Measurements from ENCODE around the gene MDM1. TPM values are rescaled to one million over a fixed set of nuclear protein-coding genes. Genes with fewer than 3 reads are reported as not detected.

MDM1 gene, protein sequence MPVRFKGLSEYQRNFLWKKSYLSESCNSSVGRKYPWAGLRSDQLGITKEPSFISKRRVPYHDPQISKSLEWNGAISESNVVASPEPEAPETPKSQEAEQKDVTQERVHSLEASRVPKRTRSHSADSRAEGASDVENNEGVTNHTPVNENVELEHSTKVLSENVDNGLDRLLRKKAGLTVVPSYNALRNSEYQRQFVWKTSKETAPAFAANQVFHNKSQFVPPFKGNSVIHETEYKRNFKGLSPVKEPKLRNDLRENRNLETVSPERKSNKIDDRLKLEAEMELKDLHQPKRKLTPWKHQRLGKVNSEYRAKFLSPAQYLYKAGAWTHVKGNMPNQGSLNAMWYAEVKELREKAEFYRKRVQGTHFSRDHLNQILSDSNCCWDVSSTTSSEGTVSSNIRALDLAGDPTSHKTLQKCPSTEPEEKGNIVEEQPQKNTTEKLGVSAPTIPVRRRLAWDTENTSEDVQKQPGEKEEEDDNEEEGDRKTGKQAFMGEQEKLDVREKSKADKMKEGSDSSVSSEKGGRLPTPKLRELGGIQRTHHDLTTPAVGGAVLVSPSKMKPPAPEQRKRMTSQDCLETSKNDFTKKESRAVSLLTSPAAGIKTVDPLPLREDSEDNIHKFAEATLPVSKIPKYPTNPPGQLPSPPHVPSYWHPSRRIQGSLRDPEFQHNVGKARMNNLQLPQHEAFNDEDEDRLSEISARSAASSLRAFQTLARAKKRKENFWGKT
- 19.5 and 19.6 TPM in 2 replicates for polyA plus RNA-seq (2014; cell fraction: cytosol; rRNA removed)
- 56.4 and 77.9 TPM in 2 replicates for polyA plus RNA-seq (2014; cell fraction: nucleus; rRNA removed)

DNA sequence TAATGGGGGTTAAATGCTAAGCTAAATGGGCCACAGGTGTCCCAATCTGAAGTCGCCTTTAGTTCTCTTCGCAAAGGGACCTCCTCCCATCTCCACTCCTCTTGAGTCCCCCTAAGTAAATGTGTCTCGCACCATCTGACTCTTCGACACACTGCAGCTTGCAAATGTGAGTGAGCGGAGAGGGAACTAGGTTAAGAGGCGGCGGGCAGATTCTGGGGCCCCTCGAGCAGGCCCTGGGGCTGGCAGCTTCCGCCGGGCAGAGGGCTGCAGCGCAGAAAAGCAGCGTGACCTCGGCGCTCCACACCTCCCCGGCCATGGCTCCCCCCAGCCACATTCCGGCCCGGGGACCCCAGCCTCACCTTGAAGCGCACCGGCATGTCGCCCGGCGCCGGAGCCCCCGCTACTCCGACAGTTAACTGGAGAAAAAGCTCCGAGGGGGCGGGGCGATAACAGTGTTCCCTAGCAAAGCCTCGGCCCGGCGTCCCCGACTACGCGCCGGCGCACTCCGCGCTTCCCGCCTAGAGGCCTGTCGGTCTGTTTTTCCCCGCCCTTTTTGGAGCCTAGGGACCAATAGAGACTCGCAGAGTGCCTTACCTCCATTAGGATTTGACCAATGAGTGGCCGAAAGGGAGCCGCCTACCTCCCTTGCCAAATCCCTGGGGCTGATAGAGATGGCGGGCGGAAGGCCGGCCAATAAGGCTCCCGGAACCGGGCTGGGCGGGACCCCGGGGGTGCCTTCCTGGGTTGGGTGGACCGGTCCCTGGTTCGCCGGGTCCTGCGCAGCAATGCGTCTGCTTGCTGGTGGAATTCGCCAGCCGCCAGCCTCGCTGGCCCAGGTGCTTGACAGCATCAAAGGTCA lies at the start of gene MDM1:
TSS of gene MDM1 (minus strand) at position 494 of the 859 bp plus-strand sequence. CDS start at position 377, 117 bp downstream.
- DNase-seq (ENCODE audit: low spot score): peak; percentile 98

DNA sequence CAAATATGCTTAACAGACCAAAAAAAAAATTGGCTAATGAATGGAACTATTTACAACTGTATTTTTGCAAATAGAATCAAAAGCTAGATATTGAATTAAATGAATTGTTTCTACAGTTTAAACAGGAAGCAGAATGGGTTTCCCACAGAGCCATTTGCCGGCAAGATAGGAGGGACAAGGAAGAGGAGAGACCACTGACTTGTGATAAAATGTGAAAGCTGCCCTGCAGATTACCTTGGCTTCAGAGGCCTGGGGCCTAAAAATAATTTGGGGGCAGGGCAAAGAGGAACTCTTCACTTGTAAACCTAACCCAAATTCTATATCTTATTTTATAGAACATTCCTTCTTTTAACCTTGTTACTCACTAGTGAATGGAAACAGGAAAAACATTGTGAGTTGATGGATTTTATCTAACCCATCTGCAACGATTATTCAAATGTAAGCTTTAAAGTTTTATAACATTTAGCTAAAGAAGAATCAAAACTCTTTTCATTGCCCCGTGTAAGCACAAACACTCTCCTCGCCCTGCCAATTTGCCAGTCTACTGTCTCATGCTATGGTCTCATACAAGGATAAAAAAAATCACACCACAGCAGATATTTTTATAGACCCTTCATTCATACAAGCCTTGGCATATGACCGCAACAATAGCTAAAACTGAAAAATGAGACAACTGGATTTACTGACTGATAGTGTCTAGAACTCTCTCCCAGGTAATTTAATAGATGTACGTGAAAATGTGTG lies 49.5 kb upstream of the MDM1 start:
- DNase-seq (ENCODE audit: low spot score): no peak

DNA sequence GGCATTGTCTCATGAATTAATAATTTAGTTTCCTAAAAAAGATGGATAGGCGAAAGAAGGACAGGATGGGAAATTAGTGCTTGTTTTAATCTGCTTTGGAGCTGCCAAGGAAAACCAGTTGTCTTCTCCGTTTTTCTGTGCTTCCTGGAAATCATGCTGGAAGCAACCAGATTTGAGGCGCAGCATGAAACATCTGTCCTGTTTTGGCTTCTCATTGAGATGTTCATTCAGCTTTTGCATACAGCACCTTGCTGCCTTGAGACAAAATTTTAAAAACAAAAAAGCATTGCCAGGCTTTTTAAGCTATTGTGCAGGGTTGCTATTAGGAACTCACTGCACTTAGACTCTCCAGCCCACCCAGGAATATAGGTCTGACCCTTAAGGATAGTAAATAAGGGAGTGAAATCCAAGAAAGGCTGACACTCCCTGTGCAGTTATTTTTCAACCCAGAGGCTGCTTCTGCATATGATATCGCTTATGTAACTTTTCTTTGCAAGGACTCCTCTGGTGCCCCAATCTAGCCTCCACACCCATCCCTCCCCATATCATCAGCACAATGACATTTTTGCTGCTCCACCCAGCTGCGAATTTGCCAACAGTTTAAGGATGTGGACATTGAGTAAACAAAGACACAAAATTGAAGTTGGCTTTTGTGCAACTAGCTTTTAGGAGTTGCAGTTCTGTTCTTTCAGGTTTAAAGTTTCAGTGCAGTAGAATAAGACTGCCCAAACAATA lies 46.9 kb upstream of the MDM1 start:
- DNase-seq (ENCODE audit: low spot score): no peak

DNA sequence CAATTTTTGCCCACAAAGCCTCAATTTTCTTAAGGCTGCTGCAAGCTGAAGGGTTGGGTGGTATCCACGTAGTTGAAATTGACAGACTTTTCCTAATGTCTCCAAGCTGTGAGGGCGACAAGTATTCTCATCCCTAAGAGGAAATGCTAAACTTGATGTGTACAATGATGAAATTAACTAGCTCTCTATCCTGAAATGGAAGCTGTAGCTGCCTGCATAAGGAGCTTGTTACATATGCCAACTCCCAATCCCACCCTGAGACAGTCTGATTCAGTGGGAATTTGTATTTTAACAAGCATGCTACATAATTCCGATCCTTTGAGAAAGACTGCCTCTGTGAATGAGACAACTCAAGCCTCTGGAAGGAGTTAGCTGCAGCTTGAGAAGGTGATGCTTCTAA lies 45.7 kb upstream of the MDM1 start:
- DNase-seq (ENCODE audit: low spot score): no peak

DNA sequence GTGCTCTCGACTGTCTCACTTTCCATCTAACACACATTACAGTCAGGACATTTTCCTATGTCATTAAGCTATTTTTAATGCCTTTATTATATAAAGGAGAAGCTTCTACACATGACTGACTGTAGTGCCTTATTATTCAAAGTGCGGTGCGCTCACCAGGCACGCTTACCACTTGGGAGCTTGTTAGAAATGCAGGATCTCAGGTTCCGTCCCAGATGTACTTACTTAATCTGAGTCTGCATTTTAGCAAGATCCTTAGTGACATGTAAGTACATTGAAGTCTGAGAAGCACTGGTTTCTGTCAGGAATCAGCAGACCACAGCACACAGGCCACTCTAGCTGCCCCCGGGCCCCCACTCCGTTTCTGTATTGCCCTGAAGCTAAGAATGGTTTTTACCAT lies 44.7 kb upstream of the MDM1 start:
- peak; percentile 13 for DNase-seq (ENCODE audit: low spot score)

DNA sequence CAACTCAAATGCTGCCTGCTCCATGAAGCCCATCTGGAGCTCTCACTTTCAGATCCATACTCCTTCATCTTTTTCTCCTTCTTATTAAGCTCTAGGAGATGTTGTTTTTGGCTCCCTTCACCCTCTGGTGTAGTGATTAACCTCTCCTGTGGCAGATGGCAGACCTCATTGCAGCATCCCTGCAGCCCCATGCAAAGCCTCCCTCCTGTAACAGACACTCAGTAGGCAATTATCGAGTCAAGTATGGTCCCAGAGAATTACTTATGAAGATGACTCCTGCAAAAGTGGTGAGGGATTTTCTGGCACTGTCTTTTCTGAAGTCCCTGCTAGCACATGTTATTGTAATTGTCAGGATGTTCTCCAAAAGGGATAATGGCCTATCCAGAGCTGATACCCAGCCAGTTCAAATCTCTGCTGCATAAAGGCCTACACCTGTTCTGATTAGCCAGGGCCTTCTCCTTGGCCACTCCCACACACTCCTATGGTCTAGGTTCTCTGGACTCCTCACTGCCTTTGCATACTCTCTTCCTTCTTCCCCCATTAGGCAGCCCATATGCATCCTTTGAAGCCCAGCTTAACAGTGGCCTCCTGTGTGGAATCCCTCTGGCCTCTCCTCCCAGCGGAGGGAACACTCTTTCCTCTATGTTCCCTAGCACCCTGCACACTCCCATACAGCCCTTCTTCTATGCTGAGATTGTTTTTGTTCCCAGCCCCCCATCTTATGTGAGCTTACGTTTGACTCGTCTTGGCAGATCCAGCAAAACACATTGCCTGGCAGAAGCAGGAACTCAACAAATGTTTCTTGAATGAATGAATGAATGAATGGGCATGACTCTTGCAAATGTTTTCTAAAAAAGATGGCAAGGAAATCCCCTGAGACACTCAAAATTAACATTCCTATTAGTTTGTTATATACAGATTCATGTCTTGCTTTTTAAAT lies 43.9 kb upstream of the MDM1 start:
- no peak for DNase-seq (ENCODE audit: low spot score)

DNA sequence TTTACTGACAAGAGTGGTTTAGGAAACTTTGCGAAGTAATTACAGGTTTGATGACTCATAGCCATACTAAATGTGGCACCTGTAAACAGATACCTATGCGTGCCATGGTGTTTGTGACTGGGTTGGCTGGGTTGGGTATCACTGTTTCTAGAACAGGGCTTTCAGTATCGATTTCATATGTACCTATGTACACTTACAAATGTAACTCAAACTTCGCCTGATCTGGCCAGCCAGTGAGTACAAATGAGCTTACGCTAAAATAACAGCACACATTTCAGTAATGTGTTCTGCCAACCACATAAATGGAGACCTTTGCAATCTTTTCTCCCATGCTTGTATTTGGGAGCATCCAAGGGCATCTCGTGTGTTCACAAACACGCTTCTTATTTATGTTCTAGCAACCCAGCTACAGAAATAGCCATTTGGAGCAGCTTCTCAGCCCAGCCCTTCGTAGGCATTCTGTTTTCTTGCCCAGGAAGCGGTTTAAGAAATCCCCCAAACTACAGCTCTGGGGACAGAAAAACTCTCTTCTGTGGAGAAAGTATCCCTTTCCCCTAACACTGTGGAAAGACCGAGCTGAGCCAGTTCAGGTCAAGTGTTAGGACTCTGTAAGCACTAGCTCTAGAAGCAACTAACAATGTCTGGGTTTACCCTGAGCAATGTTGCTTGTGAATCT lies 42.3 kb upstream of the MDM1 start:
- DNase-seq (ENCODE audit: low spot score): no peak

DNA sequence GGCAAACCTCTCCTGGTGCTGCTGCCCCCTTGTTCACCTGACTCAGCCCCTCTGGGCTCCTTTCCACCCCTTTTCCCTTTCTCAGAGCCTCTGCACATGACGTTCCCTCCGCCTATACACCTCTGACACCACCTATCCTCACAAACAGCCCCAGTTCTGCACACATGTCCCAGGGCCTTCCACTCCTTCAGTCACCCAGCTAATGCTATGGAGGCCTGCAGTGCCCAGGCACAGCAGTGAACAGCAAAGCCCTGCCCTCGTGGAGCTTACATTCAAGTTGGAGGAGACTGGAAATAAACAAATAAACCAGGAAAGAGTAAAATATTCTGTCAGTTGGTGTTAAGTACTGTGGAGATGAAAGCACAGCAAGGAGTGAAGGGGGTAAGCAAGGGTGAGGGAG lies 38.5 kb upstream of the MDM1 start:
- DNase-seq (ENCODE audit: low spot score): no peak

DNA sequence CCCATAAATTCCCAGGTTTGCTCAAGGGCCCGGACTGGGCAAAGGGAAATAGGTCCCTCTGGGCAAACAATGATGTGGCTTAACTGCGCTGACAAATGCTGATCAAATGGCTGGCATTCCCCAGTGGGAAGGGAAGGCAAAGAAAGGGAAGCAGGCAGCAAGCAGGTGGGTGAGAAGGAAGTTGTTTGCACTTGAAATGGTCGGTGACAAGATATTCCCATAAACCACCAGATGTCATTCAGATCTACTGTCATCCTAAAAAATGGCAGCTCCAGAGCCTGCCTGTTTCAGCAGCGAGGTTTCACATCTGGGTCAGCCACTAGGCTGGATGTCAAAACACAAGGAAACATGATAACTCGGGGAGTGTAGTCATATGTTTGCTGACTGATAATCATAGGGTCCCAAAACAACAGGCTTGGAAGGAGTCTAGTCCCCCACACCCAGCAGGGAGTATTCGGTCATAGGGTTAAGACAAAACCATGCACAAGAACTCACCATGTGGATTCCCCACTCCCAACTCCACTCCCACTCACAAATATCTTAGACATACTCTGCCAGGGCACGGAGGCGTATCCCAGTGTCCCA lies 37.9 kb upstream of the MDM1 start:
- no peak for DNase-seq (ENCODE audit: low spot score)

DNA sequence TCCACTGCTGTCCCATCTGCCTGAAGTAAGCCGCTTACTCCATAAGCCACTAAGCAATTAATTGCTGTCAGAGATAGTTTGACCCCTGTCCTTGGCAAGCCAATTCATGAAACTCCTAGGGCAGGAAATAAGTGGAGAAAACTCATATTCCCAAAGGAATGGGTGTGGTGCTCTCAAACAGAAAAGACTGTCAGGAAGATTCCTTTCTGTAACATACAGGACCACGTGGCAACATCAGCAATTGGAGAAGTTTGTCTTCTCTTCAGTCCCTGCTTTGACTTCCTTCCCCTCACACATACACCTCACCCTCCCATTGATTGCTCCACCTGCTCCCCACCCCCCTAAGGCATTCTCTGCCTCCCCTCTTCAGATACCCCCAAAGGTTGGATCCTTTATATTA lies 36.2 kb upstream of the MDM1 start:
- no peak for DNase-seq (ENCODE audit: low spot score)

DNA sequence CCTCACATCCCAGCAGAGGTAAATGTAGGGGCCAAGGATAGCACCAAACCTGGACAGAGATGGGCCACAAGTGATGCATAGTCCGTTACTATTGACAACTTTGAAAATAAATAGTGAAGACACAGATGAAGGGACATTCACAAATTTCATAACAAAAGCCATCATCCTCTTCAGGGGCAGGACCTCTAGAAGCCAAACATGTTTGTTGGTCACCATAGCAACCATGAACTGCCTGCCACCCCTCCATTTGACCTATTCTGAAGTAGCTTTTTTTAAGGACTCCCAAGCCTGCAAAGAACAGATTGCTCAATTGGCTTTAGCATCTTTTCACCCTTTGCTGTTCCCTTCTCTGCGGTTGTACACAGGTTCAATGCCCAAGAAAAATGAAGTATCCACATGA lies 35.7 kb upstream of the MDM1 start:
- no peak for DNase-seq (ENCODE audit: low spot score)

DNA sequence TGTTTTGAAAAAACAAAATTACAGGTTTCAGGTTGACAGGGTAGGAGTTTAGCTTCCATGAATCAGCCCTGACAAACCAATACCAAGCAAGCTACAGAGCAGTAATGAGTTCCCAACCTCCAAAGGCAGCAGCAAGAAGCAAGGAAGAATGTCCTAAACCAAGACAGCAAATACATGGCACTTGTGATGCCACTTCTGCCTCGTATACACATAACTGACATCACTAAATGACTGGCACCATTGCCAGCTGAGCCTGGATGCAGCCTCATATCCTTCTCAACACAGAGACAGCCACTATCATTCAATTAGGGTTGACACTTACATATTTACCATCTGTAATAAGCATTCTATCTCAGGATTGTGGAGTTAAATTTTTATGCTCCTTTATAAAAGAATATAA lies 35.0 kb upstream of the MDM1 start:
- no peak for DNase-seq (ENCODE audit: low spot score)

DNA sequence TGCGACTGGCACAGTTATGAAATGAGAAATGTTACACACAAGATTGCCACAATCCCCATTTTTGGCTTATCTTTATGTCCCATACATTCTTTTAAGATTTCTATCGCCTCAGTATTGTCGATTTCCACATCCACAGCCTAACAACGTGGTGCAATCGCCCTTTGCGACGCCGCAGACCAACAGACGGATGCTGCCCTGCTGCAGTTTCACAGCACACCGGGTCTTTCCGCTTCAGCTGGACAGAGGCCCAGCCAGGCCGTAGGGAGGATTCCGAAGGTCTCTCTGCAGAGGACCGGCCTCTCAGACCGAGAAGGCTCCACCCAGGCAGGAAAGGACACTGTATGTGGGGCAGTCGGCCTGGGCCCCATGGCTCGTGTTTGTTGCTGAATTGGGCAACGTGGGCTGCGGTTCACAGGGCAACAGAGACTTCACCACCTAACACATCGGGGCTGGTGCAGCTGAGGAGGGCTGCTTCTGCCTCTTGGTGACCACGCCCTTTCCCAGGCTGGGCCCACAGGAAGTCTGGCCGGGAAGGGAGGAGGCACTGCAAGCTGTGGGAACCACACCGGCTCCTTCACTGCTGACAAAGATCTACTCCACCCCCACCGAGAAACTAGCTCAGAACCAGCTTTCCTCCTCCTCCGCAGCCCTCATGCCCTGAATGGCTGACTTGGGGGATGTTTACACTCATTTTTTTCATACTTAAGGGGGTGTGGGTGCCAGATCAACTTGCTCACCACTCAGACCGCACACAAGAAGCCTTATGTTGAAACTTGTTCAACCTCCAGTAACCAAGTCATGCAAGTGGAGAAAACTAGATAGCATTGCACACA lies 32.9 kb upstream of the MDM1 start:
- DNase-seq (ENCODE audit: low spot score): peak; percentile 68

DNA sequence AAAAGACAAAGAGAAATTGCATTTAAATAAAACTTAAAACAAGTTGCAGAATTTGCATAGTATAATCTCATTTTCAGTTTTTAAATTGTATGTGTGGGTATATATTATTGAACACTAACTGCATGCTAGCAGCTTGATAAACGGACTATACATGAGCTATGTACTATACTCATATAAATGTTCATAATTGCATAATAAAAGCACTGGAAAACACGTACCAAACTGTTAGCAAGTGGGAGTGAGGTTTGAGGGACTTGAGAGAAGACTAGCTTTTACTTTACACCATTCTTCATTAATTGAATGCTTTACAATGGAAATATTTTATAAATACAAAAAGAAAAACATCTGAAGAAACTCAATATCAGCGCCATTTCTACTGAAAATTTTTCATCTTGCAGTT lies 32.2 kb upstream of the MDM1 start:
- DNase-seq (ENCODE audit: low spot score): no peak

DNA sequence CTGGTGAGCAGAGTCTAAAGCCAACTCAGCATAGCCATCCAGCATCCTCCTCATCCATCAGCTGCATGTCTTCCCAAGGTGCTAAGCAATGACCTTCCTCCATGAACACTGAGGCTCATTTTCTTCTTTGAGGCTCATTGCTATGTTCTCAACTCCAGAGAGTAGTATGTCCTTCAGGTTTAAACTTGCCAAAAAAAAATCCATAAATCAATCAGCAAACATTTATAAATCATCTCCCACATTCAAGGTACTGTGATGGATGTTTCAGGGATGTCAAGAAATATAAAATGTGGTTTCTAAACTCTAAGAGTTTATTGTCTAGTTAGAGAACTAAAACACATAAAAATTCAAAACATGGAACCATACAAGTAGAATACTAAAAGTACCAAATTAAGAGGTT lies 29.8 kb upstream of the MDM1 start:
- no peak for DNase-seq (ENCODE audit: low spot score)

DNA sequence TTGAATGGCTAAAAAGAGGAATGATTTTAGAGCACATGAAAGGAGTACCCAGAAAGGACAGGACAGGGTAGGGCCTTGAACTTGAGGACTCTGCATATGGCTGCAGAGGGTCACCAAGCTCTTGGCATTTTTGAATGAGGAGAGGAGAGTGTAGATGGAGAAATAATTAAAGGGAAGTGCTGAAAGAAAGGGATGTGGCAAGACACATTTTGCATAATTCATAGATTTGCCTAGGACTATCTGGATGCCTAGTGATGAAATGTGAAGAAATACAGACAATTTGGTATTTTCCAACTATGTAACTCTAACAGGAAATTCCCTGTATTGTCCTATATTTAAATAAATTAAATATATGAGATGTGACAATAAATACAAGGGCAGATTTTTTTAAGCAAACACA lies 27.5 kb upstream of the MDM1 start:
- no peak for DNase-seq (ENCODE audit: low spot score)

Measured in SK-N-DZ (cell line).